ENCODE results near the gene EPOP. TPM values are rescaled to one million over a fixed set of nuclear protein-coding genes. Genes with fewer than 3 reads are reported as not detected.

EPOP gene
- total and polyA plus RNA-seq, 2 of the 13 experiments (the other 11 are each of a cell fraction or from before 2014, with no cell fraction given), result 14.7 to 37.8 TPM

DNA sequence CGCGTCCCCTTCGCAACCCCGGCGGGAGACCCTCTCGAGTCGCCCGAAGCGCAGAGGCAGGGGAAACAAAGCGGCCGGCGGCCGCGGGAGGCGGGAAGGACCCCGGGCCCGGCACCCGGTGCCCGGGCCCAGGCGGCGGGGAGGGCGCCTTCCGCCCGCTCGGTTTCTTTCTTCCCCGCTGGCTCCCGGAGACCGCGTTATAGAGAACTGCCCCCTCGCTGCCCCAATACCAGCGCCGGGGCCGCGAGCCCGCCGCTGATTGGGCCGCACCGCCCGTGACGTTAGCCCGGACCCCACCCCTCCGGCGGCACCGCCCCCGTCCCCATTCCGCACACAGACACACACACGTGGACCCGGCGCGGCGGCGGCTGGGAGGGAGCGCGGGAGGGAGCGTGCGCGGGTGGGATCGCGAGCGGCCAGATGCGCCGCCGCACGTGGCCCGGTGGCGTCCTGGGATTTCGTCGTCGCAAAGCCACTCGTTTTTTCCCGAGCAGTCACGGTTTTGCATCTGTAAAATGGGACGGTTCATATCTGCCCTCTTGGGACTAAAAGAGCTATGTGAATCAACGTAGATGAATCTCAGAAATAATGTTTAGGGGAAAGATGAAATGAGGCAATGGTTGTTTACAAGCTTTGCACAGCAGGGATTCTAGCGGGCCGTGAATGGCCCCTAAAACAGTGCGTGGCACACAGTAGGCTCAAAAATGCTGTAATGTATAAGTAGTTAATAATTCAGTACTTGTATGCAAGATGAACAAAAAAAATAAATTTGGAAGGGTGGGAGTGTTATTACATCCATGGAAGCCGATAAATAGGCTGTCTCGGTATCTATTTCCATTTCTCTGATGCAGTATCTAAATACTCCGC is at the start of gene EPOP (continued):
- TF ChIP-seq ZNF441 (CRISPR knock-in tag; IDR thresholded peaks at IDR 0.05; ENCODE audit: borderline replicate concordance), result 0 out of 2 replicates have a peak, but pooled peaks have one; percentile 43
- peak; percentile 88; the same call in 1 of the 2 replicates for TF ChIP-seq ZSCAN9 (CRISPR knock-in tag; IDR thresholded peaks at IDR 0.05; ENCODE audit: borderline replicate concordance)
- TF ChIP-seq ZNF331 (CRISPR knock-in tag; IDR thresholded peaks at IDR 0.05), result peak; percentile 91; the same call in 1 of the 2 replicates
- TF ChIP-seq HOXA5 (CRISPR knock-in tag; IDR thresholded peaks at IDR 0.05), result peak; percentile 94
- TF ChIP-seq ZNF383 (CRISPR knock-in tag; IDR thresholded peaks at IDR 0.05; ENCODE audit: borderline replicate concordance), result peak; percentile 62; the same call in 1 of the 2 replicates
- peak; percentile 19 for TF ChIP-seq ASH2L (IDR thresholded peaks at IDR 0.05; ENCODE audit: insufficient read length, low read depth, low read length)
- TF ChIP-seq, protein P1, sequence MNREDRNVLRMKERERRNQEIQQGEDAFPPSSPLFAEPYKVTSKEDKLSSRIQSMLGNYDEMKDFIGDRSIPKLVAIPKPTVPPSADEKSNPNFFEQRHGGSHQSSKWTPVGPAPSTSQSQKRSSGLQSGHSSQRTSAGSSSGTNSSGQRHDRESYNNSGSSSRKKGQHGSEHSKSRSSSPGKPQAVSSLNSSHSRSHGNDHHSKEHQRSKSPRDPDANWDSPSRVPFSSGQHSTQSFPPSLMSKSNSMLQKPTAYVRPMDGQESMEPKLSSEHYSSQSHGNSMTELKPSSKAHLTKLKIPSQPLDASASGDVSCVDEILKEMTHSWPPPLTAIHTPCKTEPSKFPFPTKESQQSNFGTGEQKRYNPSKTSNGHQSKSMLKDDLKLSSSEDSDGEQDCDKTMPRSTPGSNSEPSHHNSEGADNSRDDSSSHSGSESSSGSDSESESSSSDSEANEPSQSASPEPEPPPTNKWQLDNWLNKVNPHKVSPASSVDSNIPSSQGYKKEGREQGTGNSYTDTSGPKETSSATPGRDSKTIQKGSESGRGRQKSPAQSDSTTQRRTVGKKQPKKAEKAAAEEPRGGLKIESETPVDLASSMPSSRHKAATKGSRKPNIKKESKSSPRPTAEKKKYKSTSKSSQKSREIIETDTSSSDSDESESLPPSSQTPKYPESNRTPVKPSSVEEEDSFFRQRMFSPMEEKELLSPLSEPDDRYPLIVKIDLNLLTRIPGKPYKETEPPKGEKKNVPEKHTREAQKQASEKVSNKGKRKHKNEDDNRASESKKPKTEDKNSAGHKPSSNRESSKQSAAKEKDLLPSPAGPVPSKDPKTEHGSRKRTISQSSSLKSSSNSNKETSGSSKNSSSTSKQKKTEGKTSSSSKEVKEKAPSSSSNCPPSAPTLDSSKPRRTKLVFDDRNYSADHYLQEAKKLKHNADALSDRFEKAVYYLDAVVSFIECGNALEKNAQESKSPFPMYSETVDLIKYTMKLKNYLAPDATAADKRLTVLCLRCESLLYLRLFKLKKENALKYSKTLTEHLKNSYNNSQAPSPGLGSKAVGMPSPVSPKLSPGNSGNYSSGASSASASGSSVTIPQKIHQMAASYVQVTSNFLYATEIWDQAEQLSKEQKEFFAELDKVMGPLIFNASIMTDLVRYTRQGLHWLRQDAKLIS (CRISPR knock-in tag; IDR thresholded peaks at IDR 0.05), result no peak
- TF ChIP-seq ZNF256 (CRISPR knock-in tag; conservative IDR thresholded peaks at IDR 0.05), result peak; percentile 67; the same call in 1 of the 2 replicates
- peak; percentile 63; the same call in 1 of the 2 replicates for TF ChIP-seq ZNF546 (CRISPR knock-in tag; conservative IDR thresholded peaks at IDR 0.05)
- TF ChIP-seq SKIL (CRISPR knock-in tag; IDR thresholded peaks at IDR 0.05; ENCODE audit: borderline replicate concordance), result peak; percentile 76
- TF ChIP-seq ZNF674 (CRISPR knock-in tag; IDR thresholded peaks at IDR 0.05; ENCODE audit: low read depth), result no peak
- TF ChIP-seq, protein P2, sequence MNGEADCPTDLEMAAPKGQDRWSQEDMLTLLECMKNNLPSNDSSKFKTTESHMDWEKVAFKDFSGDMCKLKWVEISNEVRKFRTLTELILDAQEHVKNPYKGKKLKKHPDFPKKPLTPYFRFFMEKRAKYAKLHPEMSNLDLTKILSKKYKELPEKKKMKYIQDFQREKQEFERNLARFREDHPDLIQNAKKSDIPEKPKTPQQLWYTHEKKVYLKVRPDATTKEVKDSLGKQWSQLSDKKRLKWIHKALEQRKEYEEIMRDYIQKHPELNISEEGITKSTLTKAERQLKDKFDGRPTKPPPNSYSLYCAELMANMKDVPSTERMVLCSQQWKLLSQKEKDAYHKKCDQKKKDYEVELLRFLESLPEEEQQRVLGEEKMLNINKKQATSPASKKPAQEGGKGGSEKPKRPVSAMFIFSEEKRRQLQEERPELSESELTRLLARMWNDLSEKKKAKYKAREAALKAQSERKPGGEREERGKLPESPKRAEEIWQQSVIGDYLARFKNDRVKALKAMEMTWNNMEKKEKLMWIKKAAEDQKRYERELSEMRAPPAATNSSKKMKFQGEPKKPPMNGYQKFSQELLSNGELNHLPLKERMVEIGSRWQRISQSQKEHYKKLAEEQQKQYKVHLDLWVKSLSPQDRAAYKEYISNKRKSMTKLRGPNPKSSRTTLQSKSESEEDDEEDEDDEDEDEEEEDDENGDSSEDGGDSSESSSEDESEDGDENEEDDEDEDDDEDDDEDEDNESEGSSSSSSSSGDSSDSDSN (CRISPR knock-in tag; IDR thresholded peaks at IDR 0.05), result no peak; the same call in 1 of the 2 replicates
- TF ChIP-seq, protein P3, sequence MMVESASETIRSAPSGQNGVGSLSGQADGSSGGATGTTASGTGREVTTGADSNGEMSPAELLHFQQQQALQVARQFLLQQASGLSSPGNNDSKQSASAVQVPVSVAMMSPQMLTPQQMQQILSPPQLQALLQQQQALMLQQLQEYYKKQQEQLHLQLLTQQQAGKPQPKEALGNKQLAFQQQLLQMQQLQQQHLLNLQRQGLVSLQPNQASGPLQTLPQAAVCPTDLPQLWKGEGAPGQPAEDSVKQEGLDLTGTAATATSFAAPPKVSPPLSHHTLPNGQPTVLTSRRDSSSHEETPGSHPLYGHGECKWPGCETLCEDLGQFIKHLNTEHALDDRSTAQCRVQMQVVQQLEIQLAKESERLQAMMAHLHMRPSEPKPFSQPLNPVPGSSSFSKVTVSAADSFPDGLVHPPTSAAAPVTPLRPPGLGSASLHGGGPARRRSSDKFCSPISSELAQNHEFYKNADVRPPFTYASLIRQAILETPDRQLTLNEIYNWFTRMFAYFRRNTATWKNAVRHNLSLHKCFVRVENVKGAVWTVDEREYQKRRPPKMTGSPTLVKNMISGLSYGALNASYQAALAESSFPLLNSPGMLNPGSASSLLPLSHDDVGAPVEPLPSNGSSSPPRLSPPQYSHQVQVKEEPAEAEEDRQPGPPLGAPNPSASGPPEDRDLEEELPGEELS (CRISPR knock-in tag; IDR thresholded peaks at IDR 0.05), result peak; percentile 78
- TF ChIP-seq DR1 (CRISPR knock-in tag; IDR thresholded peaks at IDR 0.05), result peak; percentile 66; the same call in 1 of the 2 replicates
- TF ChIP-seq SMARCE1 (IDR thresholded peaks at IDR 0.05; ENCODE audit: borderline replicate concordance), result no peak
- TF ChIP-seq, protein P4, sequence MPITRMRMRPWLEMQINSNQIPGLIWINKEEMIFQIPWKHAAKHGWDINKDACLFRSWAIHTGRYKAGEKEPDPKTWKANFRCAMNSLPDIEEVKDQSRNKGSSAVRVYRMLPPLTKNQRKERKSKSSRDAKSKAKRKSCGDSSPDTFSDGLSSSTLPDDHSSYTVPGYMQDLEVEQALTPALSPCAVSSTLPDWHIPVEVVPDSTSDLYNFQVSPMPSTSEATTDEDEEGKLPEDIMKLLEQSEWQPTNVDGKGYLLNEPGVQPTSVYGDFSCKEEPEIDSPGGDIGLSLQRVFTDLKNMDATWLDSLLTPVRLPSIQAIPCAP (CRISPR knock-in tag; IDR thresholded peaks at IDR 0.05; ENCODE audit: low read depth), result no peak
- TF ChIP-seq CBX1 (IDR thresholded peaks at IDR 0.05; ENCODE audit: low read depth), result peak; percentile 54
